ENCODE data around the gene NCOA6. TPM values are rescaled to one million over a fixed set of nuclear protein-coding genes. Genes with fewer than 3 reads are reported as not detected.

Gene NCOA6
- polyA plus RNA-seq, 2 donors: 12.7 to 22.5 TPM

GRCh38 chr20:34834459-34834893 is 9.0 kb upstream of the NCOA6 start:
- H3K4me1 ChIP-seq (ENCODE audit: control insufficient read depth in 2 of 2, insufficient read depth in 2 of 2, low read length in 1 of 2): peaks cover 0 to 2% of the 10 kb centered on the region in 2 donors
- no peak overlapping the region for H3K27ac ChIP-seq (ENCODE audit: low read depth in 2 of 2, low read length in 1 of 2)
- no peak overlapping the region for H3K4me3 ChIP-seq (ENCODE audit: low read depth in 1 of 2, low read length in 2 of 2)
- no peaks in the 10 kb centered on the region for H3K27me3 ChIP-seq (ENCODE audit: control insufficient read depth in 1 of 2, insufficient read depth in 2 of 2, low read length in 2 of 2)
- H3K36me3 ChIP-seq (ENCODE audit: control insufficient read depth in 2 of 2, insufficient read depth in 2 of 2, low read length in 1 of 2): no peaks in the 10 kb centered on the region
- WGBS, 2 donors: 24 to 34% methylated on average over 6 of the region's 6 CpGs
- H3K9me3 ChIP-seq (ENCODE audit: control insufficient read depth in 2 of 2, insufficient read depth in 1 of 2, low read depth in 1 of 2, low read length in 1 of 2): no peaks in the 10 kb centered on the region

- Histone ChIP-seq H3K27me3 (ENCODE audit: control insufficient read depth in 1 of 2, insufficient read depth in 2 of 2, low read length in 2 of 2) (no peaks in the 10 kb centered on the region), H3K9me3 (ENCODE audit: control insufficient read depth in 2 of 2, insufficient read depth in 1 of 2, low read depth in 1 of 2, low read length in 1 of 2) (no peaks in the 10 kb centered on the region), H3K4me3 (ENCODE audit: low read depth in 1 of 2, low read length in 2 of 2) (no peak overlapping the region), H3K27ac (ENCODE audit: low read depth in 2 of 2, low read length in 1 of 2) (no peak overlapping the region), H3K36me3 (ENCODE audit: control insufficient read depth in 2 of 2, insufficient read depth in 2 of 2, low read length in 1 of 2) (no peaks in the 10 kb centered on the region), H3K4me1 (ENCODE audit: control insufficient read depth in 2 of 2, insufficient read depth in 2 of 2, low read length in 1 of 2) (peaks cover 0 to 2% of the 10 kb centered on the region in 2 donors)
- WGBS, 2 donors: 71 to 79% methylated on average over 5 of the region's 5 CpGs
These were observed 6.5 kb upstream of the NCOA6 start for GRCh38 chr20:34831936-34832335.

DNA sequence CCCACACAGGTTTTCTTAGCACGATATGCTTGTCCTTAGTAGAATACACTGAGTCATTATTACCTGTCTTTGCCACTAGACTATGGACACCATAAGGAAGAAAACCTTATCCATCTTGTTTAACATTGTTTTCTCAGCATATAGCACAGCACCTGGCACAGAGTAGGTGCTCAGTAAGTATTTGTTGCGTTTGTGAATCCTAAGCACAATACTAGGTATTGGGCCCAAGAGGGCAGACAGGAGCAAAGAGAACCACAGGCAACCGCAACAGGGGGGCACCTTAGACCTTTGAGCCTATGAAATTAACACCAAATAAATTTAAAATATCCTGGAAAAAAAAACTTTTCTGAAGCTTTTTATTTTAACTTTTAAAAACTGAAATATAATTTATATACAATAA is 3.7 kb upstream of the NCOA6 start:
- H3K36me3 ChIP-seq (ENCODE audit: control insufficient read depth in 2 of 2, insufficient read depth in 2 of 2, low read length in 1 of 2): no peaks in the 10 kb centered on the region
- WGBS, 2 donors: 79 to 81% methylated on average over 3 of the region's 3 CpGs
- no peaks in the 10 kb centered on the region for H3K4me1 ChIP-seq (ENCODE audit: control insufficient read depth in 2 of 2, insufficient read depth in 2 of 2, low read length in 1 of 2)
- H3K4me3 ChIP-seq (ENCODE audit: low read depth in 1 of 2, low read length in 2 of 2): no peak overlapping the region
- H3K27me3 ChIP-seq (ENCODE audit: control insufficient read depth in 1 of 2, insufficient read depth in 2 of 2, low read length in 2 of 2): no peaks in the 10 kb centered on the region
- H3K9me3 ChIP-seq (ENCODE audit: control insufficient read depth in 2 of 2, insufficient read depth in 1 of 2, low read depth in 1 of 2, low read length in 1 of 2): no peaks in the 10 kb centered on the region
- no peak overlapping the region for H3K27ac ChIP-seq (ENCODE audit: low read depth in 2 of 2, low read length in 1 of 2)

- H3K27ac ChIP-seq (ENCODE audit: low read depth in 2 of 2, low read length in 1 of 2): peak overlapping the region; percentile 95 to 96
- peak overlapping the region; percentile 67 to 98 for H3K4me3 ChIP-seq (ENCODE audit: low read depth in 1 of 2, low read length in 2 of 2)
- no peaks in the 10 kb centered on the region for H3K27me3 ChIP-seq (ENCODE audit: control insufficient read depth in 1 of 2, insufficient read depth in 2 of 2, low read length in 2 of 2)
- WGBS, 2 donors: 0 to 1% methylated on average over 39 to 68 of the region's 68 CpGs
- H3K9me3 ChIP-seq (ENCODE audit: control insufficient read depth in 2 of 2, insufficient read depth in 1 of 2, low read depth in 1 of 2, low read length in 1 of 2): no peaks in the 10 kb centered on the region
- H3K36me3 ChIP-seq (ENCODE audit: control insufficient read depth in 2 of 2, insufficient read depth in 2 of 2, low read length in 1 of 2): no peaks in the 10 kb centered on the region
- H3K4me1 ChIP-seq (ENCODE audit: control insufficient read depth in 2 of 2, insufficient read depth in 2 of 2, low read length in 1 of 2): no peaks in the 10 kb centered on the region
These were observed 483 bp downstream of the NCOA6 start for GRCh38 chr20:34824806-34825529.

DNA sequence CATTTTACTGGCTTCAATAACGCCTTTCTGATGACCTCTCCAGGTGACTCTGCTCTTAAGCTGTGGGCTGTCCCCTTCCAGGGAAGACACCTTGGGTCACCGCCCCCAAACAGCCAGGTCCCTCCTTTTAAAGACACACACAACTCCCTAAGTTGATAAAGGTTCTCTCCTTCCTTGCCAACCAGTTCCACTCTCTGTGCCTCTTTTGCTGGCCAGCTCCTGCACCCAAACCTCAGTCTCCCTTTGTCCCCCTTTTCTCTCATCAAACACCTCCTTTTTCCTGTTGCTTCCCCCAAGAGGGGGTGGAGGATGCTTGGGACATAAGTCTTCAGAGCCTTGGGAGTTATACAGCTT is 1.0 kb downstream of the NCOA6 start:
- no peaks in the 10 kb centered on the region for H3K4me1 ChIP-seq (ENCODE audit: control insufficient read depth in 2 of 2, insufficient read depth in 2 of 2, low read length in 1 of 2)
- 2 to 3% methylated on average over 2 of the region's 2 CpGs for WGBS, 2 donors
- no peaks in the 10 kb centered on the region for H3K36me3 ChIP-seq (ENCODE audit: control insufficient read depth in 2 of 2, insufficient read depth in 2 of 2, low read length in 1 of 2)
- H3K4me3 ChIP-seq (ENCODE audit: low read depth in 1 of 2, low read length in 2 of 2): peak overlapping the region; percentile 67 to 98
- H3K27me3 ChIP-seq (ENCODE audit: control insufficient read depth in 1 of 2, insufficient read depth in 2 of 2, low read length in 2 of 2): no peaks in the 10 kb centered on the region
- no peaks in the 10 kb centered on the region for H3K9me3 ChIP-seq (ENCODE audit: control insufficient read depth in 2 of 2, insufficient read depth in 1 of 2, low read depth in 1 of 2, low read length in 1 of 2)
- peak overlapping the region; percentile 95 to 96 for H3K27ac ChIP-seq (ENCODE audit: low read depth in 2 of 2, low read length in 1 of 2)

DNA sequence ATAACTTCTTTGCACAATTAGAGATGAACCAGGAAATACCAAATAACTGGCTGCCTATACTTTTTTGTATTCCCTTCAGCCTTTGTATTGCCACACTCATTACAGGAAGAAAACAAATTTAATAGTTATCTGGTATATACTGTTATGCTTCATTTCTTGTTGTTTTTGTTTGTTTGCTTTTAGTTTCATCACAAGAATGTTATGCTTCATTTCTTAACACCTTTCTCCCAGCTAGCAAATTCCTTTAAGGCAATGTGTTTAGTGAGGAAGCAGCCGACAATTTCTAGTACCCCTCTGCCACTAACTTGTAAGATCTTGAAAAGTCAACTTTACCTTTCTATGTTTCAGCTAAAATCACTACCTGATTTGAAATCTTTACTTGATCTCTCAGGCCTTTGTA is 1.4 kb downstream of the NCOA6 start:
- Histone ChIP-seq H3K4me3 (ENCODE audit: low read depth in 1 of 2, low read length in 2 of 2) (peak overlapping the region in 1 of 2 donors; percentile 67), H3K27ac (ENCODE audit: low read depth in 2 of 2, low read length in 1 of 2) (peak overlapping the region in 1 of 2 donors; percentile 95), H3K4me1 (ENCODE audit: control insufficient read depth in 2 of 2, insufficient read depth in 2 of 2, low read length in 1 of 2) (no peaks in the 10 kb centered on the region), H3K36me3 (ENCODE audit: control insufficient read depth in 2 of 2, insufficient read depth in 2 of 2, low read length in 1 of 2) (no peaks in the 10 kb centered on the region), H3K27me3 (ENCODE audit: control insufficient read depth in 1 of 2, insufficient read depth in 2 of 2, low read length in 2 of 2) (no peaks in the 10 kb centered on the region), H3K9me3 (ENCODE audit: control insufficient read depth in 2 of 2, insufficient read depth in 1 of 2, low read depth in 1 of 2, low read length in 1 of 2) (no peaks in the 10 kb centered on the region)
- WGBS, 2 donors: 19 to 20% methylated on average over 1 of the region's 1 CpG

- no peaks in the 10 kb centered on the region for H3K9me3 ChIP-seq (ENCODE audit: control insufficient read depth in 2 of 2, insufficient read depth in 1 of 2, low read depth in 1 of 2, low read length in 1 of 2)
- H3K27me3 ChIP-seq (ENCODE audit: control insufficient read depth in 1 of 2, insufficient read depth in 2 of 2, low read length in 2 of 2): no peaks in the 10 kb centered on the region
- no peak overlapping the region for H3K4me3 ChIP-seq (ENCODE audit: low read depth in 1 of 2, low read length in 2 of 2)
- H3K27ac ChIP-seq (ENCODE audit: low read depth in 2 of 2, low read length in 1 of 2): no peak overlapping the region
- no peaks in the 10 kb centered on the region for H3K4me1 ChIP-seq (ENCODE audit: control insufficient read depth in 2 of 2, insufficient read depth in 2 of 2, low read length in 1 of 2)
- H3K36me3 ChIP-seq (ENCODE audit: control insufficient read depth in 2 of 2, insufficient read depth in 2 of 2, low read length in 1 of 2): no peaks in the 10 kb centered on the region
- WGBS, 2 donors: 40 to 60% methylated on average over 8 of the region's 8 CpGs
These were observed 4.5 kb downstream of the NCOA6 start for GRCh38 chr20:34820805-34821578.

- no peaks in the 10 kb centered on the region for H3K36me3 ChIP-seq (ENCODE audit: control insufficient read depth in 2 of 2, insufficient read depth in 2 of 2, low read length in 1 of 2)
- H3K4me3 ChIP-seq (ENCODE audit: low read depth in 1 of 2, low read length in 2 of 2): no peak overlapping the region
- no peaks in the 10 kb centered on the region for H3K27me3 ChIP-seq (ENCODE audit: control insufficient read depth in 1 of 2, insufficient read depth in 2 of 2, low read length in 2 of 2)
- no peaks in the 10 kb centered on the region for H3K4me1 ChIP-seq (ENCODE audit: control insufficient read depth in 2 of 2, insufficient read depth in 2 of 2, low read length in 1 of 2)
- H3K9me3 ChIP-seq (ENCODE audit: control insufficient read depth in 2 of 2, insufficient read depth in 1 of 2, low read depth in 1 of 2, low read length in 1 of 2): no peaks in the 10 kb centered on the region
- H3K27ac ChIP-seq (ENCODE audit: low read depth in 2 of 2, low read length in 1 of 2): no peak overlapping the region
- 45 to 47% methylated on average over 2 of the region's 2 CpGs for WGBS, 2 donors
These were observed 7.7 kb downstream of the NCOA6 start for GRCh38 chr20:34817801-34818200.

DNA sequence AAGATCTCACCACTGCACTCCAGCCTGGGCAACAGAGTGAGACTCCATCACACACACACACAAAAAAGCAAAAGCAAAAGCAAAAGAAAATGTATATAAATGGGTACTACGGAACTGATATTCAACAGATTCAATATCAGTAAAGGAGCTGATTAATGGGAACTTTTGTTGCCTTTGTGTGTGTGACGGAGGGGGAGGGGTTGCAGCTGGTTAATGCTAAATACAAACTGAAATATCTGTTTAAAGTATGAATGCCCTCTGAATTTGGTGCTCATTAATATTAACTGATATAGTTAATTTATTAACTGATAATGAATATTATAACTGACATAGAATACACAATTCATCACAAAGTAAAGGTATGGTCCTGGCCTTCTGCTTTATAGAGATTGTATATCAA is 8.4 kb downstream of the NCOA6 start:
- Histone ChIP-seq H3K27me3 (ENCODE audit: control insufficient read depth in 1 of 2, insufficient read depth in 2 of 2, low read length in 2 of 2) (no peaks in the 10 kb centered on the region), H3K4me1 (ENCODE audit: control insufficient read depth in 2 of 2, insufficient read depth in 2 of 2, low read length in 1 of 2) (no peaks in the 10 kb centered on the region)
- 45 to 48% methylated on average over 2 of the region's 2 CpGs for WGBS, 2 donors

More for the DNA sequence above, 8.4 kb downstream of the NCOA6 start:
- no peak overlapping the region for H3K4me3 ChIP-seq (ENCODE audit: low read depth in 1 of 2, low read length in 2 of 2)
- no peaks in the 10 kb centered on the region for H3K36me3 ChIP-seq (ENCODE audit: control insufficient read depth in 2 of 2, insufficient read depth in 2 of 2, low read length in 1 of 2)
- H3K27ac ChIP-seq (ENCODE audit: low read depth in 2 of 2, low read length in 1 of 2): no peak overlapping the region
- H3K9me3 ChIP-seq (ENCODE audit: control insufficient read depth in 2 of 2, insufficient read depth in 1 of 2, low read depth in 1 of 2, low read length in 1 of 2): no peaks in the 10 kb centered on the region

Measured in esophagus (tissue), 2 donors.